Camera-type eye (tissue), 1 donor: ENCODE results near the gene RBPJL. TPM values are rescaled to one million over a fixed set of nuclear protein-coding genes. Genes with fewer than 3 reads are reported as not detected.

Source experiments
- total RNA-seq: library from RNA; depleted of rRNA; stranded (reverse); fragments of >200 nt; gene quantifications from one replicate; pipeline ENCODE4 v1.2.3, GENCODE V29; 2014

Gene RBPJL
- total RNA-seq: not detected

GRCh38 chr20:45306431-45306982 lies at the start of gene RBPJL:
RBPJL (plus strand) TSS chr20:45306840; CDS start chr20:45306923, 83 bp downstream.

GRCh38 chr20:45308117-45308778 lies 1.6 kb downstream of the RBPJL start, which contains the start of gene MATN4:
MATN4 (minus strand) TSS chr20:45308299; CDS start chr20:45305582, 2,717 bp downstream.

GRCh38 chr20:45347936-45348778 lies 41.5 kb downstream of the RBPJL start, which contains the start of gene SDC4:
SDC4 (minus strand) TSS chr20:45348424; CDS start chr20:45348384, 40 bp downstream.

GRCh38 chr20:45362804-45363610 lies 56.4 kb downstream of the RBPJL start, which contains the start of gene SYS1:
SYS1 (plus strand) TSS chr20:45363156; CDS start chr20:45363532, 376 bp downstream.

Other genes starting within 250 kb of the RBPJL start
- 1.5 TPM for gene KCNS1, start 205.7 kb upstream of the RBPJL start, total RNA-seq
- gene WFDC5, start 191.7 kb upstream of the RBPJL start, total RNA-seq: not detected
- not detected for gene WFDC12, start 182.4 kb upstream of the RBPJL start, total RNA-seq
- gene PI3, start 131.9 kb upstream of the RBPJL start, total RNA-seq: not detected
- not detected for gene SEMG1, start 99.8 kb upstream of the RBPJL start, total RNA-seq
- not detected for gene SEMG2, start 85.5 kb upstream of the RBPJL start, total RNA-seq
- 61.1 TPM for gene SLPI, start 52.3 kb upstream of the RBPJL start, total RNA-seq
- 11.4 TPM for gene MATN4, start 1.5 kb downstream of the RBPJL start, total RNA-seq
- 42.4 TPM for gene SDC4, start 41.6 kb downstream of the RBPJL start, total RNA-seq
- gene SYS1, start 56.3 kb downstream of the RBPJL start, total RNA-seq: 32.8 TPM
- not detected for gene TP53TG5, start 71.5 kb downstream of the RBPJL start, total RNA-seq
- 13.4 TPM for gene DBNDD2, start 101.4 kb downstream of the RBPJL start, total RNA-seq
- gene PIGT, start 109.3 kb downstream of the RBPJL start, total RNA-seq: 26.3 TPM
- gene WFDC2, start 162.9 kb downstream of the RBPJL start, total RNA-seq: 2.4 TPM
- gene SPINT3, start 208.8 kb downstream of the RBPJL start, total RNA-seq: not detected
- gene WFDC6, start 232.6 kb downstream of the RBPJL start, total RNA-seq: not detected
- gene EPPIN, start 240.6 kb downstream of the RBPJL start, total RNA-seq: not detected